SK-N-SH (cell line): ENCODE results near the gene FBXW8.

Experiments
- CTCF ChIP-seq: fragments of 200-600 bp; sonication (generic); IDR thresholded peaks from 2 replicates; pipeline ENCODE4 v1.6.1; 2017; ENCODE audit warnings: antibody characterized with exemption, mild to moderate bottlenecking, moderate library complexity
- POLR2AphosphoS5 ChIP-seq: IDR thresholded peaks from 2 replicates; pipeline ENCODE4 v1.6.1; 2012; ENCODE audit warnings: low read depth, low read length
- REST ChIP-seq: IDR thresholded peaks from 2 replicates; pipeline ENCODE4 v1.6.1; 2012; ENCODE audit warnings: mild to moderate bottlenecking, low read depth, low read length, moderate library complexity

DNA sequence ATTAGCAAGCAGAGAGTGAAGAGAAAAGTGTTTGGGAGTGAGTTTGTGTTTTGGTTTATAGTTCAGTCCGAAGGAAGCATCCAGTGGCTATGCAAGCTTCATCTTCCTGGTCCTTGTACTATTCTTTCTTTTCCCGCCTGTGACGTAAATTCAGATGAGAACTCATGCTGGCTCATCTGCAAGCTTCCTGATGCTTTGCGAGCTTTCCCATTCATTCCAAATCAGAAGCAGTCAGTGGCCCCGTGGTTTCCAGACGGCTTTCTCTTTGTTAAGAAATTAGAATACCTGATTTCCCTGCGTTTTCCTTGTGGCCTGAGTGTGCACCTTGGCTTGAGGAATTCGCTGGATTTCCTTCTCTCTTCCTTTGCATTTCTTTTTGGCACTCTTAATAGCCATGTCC lies 99.0 kb downstream of the FBXW8 start:
- TF ChIP-seq REST (no peak), CTCF (no peak), POLR2AphosphoS5 (no peak)
